HG02852 (cell line): ENCODE results near the gene TTLL9.

Source experiments
- ATAC-seq: cut with Tn5 transposase; IDR thresholded peaks from one replicate; pipeline ENCODE4 v1.9.1; 2021; ENCODE audit warnings: mild to moderate bottlenecking, moderate library complexity; ENCODE audit not compliant: unreplicated experiment

TTLL9 gene

GRCh38 chr20:31877684-31878083, 7.2 kb downstream of the TTLL9 start:
- ATAC-seq, result no peak

GRCh38 chr20:31879143-31879987, 8.9 kb downstream of the TTLL9 start:
- peak; percentile 90 for ATAC-seq

GRCh38 chr20:31881945-31882344, 11.5 kb downstream of the TTLL9 start:
- no peak for ATAC-seq

- ATAC-seq, result no peak
These were observed 13.4 kb downstream of the TTLL9 start for GRCh38 chr20:31883829-31884228.

GRCh38 chr20:31890646-31891045, 20.2 kb downstream of the TTLL9 start:
- no peak for ATAC-seq

- ATAC-seq, result peak; percentile 99
These were observed 24.7 kb downstream of the TTLL9 start for GRCh38 chr20:31894980-31895675.

- no peak for ATAC-seq
These were observed 25.6 kb downstream of the TTLL9 start for GRCh38 chr20:31896049-31896448.

GRCh38 chr20:31897541-31897940, 27.1 kb downstream of the TTLL9 start:
- no peak for ATAC-seq

- no peak for ATAC-seq
These were observed 31.2 kb downstream of the TTLL9 start for GRCh38 chr20:31901615-31902014.

- ATAC-seq, result no peak
These were observed 33.4 kb downstream of the TTLL9 start for GRCh38 chr20:31903627-31904386.

- ATAC-seq, result no peak
These were observed 35.6 kb downstream of the TTLL9 start for GRCh38 chr20:31906001-31906400.

GRCh38 chr20:31907046-31907445, 36.6 kb downstream of the TTLL9 start:
- no peak for ATAC-seq

GRCh38 chr20:31908016-31908415, 37.6 kb downstream of the TTLL9 start:
- ATAC-seq, result no peak

GRCh38 chr20:31908424-31908823, 38.0 kb downstream of the TTLL9 start:
- no peak for ATAC-seq

- no peak for ATAC-seq
These were observed 39.0 kb downstream of the TTLL9 start for GRCh38 chr20:31909253-31910070.

- ATAC-seq, result no peak
These were observed 39.8 kb downstream of the TTLL9 start for GRCh38 chr20:31910071-31910803.

- no peak for ATAC-seq
These were observed 43.2 kb downstream of the TTLL9 start for GRCh38 chr20:31913431-31914157.

GRCh38 chr20:31914170-31914569, 43.7 kb downstream of the TTLL9 start:
- ATAC-seq, result no peak
